ENCODE results near the gene C3orf85. TPM values are rescaled to one million over a fixed set of nuclear protein-coding genes. Genes with fewer than 3 reads are reported as not detected.
"Not testable (repeated sequence)": the region's sequence is repeated elsewhere in the genome, so short reads cannot be mapped to it uniquely, and the experiment has no call there.

C3orf85 gene
- total RNA-seq, 4 donors from 2014 or later, result not detected

DNA sequence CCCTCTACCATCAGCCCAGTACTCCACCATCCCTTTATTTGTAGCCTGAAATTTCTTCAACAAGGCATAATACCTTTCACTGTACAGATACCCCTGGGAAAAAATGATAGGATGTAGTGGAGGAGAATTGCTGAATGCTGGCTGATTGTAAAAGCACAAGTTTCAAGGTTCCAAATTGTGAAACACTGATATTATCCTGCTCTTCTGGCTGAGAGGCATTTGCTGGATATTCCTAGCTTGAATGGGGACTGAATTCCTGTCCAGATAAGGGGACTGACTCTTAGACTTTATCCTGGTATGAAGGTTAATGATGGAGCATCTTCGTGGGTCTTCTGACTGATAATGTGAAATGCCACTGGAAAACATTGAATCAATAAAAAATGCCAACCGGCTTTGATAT is 9.0 kb upstream of the C3orf85 start:
- Histone ChIP-seq H3K36me3 (no peaks in the 10 kb centered on the region), H3K27ac (no peak overlapping the region), H3K4me3 (no peak overlapping the region), H3K9me3 (no peaks in the 10 kb centered on the region), H3K27me3 (no peaks in the 10 kb centered on the region), H3K4me1 (no peaks in the 10 kb centered on the region)
- DNase-seq, result no peak
- TF ChIP-seq CTCF (IDR thresholded peaks at IDR 0.05) (no peak), POLR2A (IDR thresholded peaks at IDR 0.05) (no peak)
- WGBS, 2 donors, result 71 to 82% methylated on average over 2 of the region's 2 CpGs
- intact Hi-C loops (cut with DNase I), result no loop called here

DNA sequence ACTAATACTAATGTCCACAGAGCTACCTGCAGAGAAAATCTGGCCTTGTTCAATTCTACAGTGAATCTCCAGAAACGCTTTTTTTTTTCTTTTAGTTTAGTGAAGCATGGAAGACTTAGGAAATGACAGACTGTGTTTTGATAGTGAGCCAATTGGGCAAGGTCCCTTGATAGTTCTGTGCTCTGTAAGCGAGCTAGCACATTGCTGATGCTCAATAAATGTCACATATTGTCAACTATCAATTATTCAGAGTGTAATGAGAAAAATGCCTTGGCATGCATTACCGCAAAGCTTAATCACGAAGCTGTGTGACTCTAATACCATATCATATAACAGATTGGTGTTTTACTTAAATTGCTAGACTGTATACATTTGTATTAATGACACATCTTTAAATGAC is 5.2 kb upstream of the C3orf85 start:
- no peaks in the 10 kb centered on the region for H3K9me3 ChIP-seq
- no peaks in the 10 kb centered on the region for H3K4me1 ChIP-seq
- no peaks in the 10 kb centered on the region for H3K36me3 ChIP-seq
- H3K4me3 ChIP-seq, result no peak overlapping the region
- H3K27ac ChIP-seq, result no peak overlapping the region
- WGBS, 2 donors, result 39 to 45% methylated on average over 4 of the region's 4 CpGs
- DNase-seq, result no peak
- intact Hi-C loops (cut with DNase I), result no loop called here
- TF ChIP-seq CTCF (IDR thresholded peaks at IDR 0.05) (no peak), POLR2A (IDR thresholded peaks at IDR 0.05) (no peak)
- no peaks in the 10 kb centered on the region for H3K27me3 ChIP-seq

- DNase-seq, result no peak
- Histone ChIP-seq H3K9me3 (no peaks in the 10 kb centered on the region), H3K4me3 (no peak overlapping the region), H3K27me3 (no peaks in the 10 kb centered on the region), H3K36me3 (no peaks in the 10 kb centered on the region), H3K27ac (no peak overlapping the region), H3K4me1 (no peaks in the 10 kb centered on the region)
- intact Hi-C loops (cut with DNase I), result no loop called here
- TF ChIP-seq POLR2A (IDR thresholded peaks at IDR 0.05) (no peak), CTCF (IDR thresholded peaks at IDR 0.05) (no peak)
- WGBS, 2 donors, result 66 to 70% methylated on average over 5 of the region's 5 CpGs
Measured at GRCh38 chr3:109132801-109133473, 3.6 kb upstream of the C3orf85 start.

DNA sequence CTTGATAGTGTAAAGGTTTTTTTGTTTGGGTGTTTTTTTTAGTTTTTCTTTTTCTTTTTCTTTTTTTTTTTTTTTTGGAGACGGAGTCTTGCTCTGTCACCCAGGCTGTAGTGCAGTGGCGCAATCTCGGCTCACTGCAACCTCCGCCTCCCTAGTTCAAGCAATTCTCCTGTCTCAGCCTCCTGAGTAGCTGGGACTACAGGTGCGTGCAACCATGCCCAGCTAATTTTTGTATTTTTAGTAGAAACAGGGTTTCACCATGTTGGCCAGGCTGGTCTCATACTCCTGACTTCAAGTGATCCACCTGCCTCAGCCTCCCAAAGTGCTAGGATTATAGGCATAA is 3.1 kb upstream of the C3orf85 start:
- intact Hi-C loops (cut with DNase I); H3K4me3 ChIP-seq; H3K36me3 ChIP-seq; H3K27me3 ChIP-seq; H3K4me1 ChIP-seq; DNase-seq; H3K27ac ChIP-seq; H3K9me3 ChIP-seq: not testable (repeated sequence)
- WGBS, 2 donors, result 79 to 94% methylated on average over 4 to 5 of the region's 5 CpGs

GRCh38 chr3:109137761-109138160 is 1.2 kb downstream of the C3orf85 start:
- Histone ChIP-seq H3K27ac (no peak overlapping the region), H3K27me3 (no peaks in the 10 kb centered on the region), H3K4me1 (no peaks in the 10 kb centered on the region), H3K36me3 (no peaks in the 10 kb centered on the region), H3K4me3 (no peak overlapping the region), H3K9me3 (no peaks in the 10 kb centered on the region)
- 64 to 88% methylated on average over 2 of the region's 2 CpGs for WGBS, 2 donors
- TF ChIP-seq CTCF (IDR thresholded peaks at IDR 0.05) (no peak), POLR2A (IDR thresholded peaks at IDR 0.05) (no peak)
- intact Hi-C loops (cut with DNase I), result no loop called here
- DNase-seq, result no peak

DNA sequence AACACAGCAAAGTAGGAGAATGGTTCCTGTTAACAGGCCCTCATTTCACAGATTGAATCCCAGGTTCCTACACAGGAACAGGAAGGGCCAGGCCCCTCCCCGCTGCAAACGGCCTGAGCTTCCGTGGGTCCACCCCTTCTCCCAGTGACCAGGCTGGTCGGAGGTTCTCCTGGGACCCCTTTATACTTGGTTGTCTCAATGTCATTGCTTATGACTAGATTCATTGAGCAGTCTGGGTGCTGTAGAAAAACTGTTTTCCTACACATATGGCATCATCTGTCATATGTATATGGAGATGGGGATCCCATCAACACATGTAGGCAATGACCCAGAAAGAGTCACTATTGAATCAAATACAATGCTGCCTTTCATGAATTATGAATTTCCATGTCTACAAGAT is 3.8 kb downstream of the C3orf85 start:
- H3K27me3 ChIP-seq, result no peaks in the 10 kb centered on the region
- no peaks in the 10 kb centered on the region for H3K9me3 ChIP-seq
- no peak overlapping the region for H3K27ac ChIP-seq
- TF ChIP-seq POLR2A (IDR thresholded peaks at IDR 0.05) (no peak), CTCF (IDR thresholded peaks at IDR 0.05) (no peak)
- WGBS, 2 donors, result 66 to 81% methylated on average over 4 of the region's 4 CpGs
- H3K4me1 ChIP-seq, result no peaks in the 10 kb centered on the region
- intact Hi-C loops (cut with DNase I), result no loop called here
- DNase-seq, result no peak
- no peaks in the 10 kb centered on the region for H3K36me3 ChIP-seq
- no peak overlapping the region for H3K4me3 ChIP-seq
